HL-60 (cell line): ENCODE data around the gene PGBD1.

Source experiments
- DNase-seq, 2 experiments: peaks; one replicate each; pipeline ENCODE4 v3.0.0-alpha.2; 2010 to 2020; ENCODE audit warnings: low read depth in 1 of 2, low spot score in 1 of 2
- H3K27ac ChIP-seq: fragments of 250-450 bp; sonication (Bioruptor Pico); replicated peaks from 2 replicates; pipeline ENCODE4 v1.5.1; 2020; ENCODE audit warnings: mild to moderate bottlenecking, moderate library complexity
- H3K27me3 ChIP-seq: fragments of 250-450 bp; sonication (Bioruptor Pico); 2 replicates; pipeline ENCODE4 v1.5.1; 2021; ENCODE audit warnings: mild to moderate bottlenecking, moderate library complexity; ENCODE audit not compliant: insufficient read depth, poor library complexity, severe bottlenecking
- H3K4me3 ChIP-seq: replicated peaks from 2 replicates; pipeline ENCODE4 v1.5.1; 2011; ENCODE audit warnings: mild to moderate bottlenecking, control low read depth, low read length; ENCODE audit not compliant: insufficient read depth
- CTCF ChIP-seq: IDR thresholded peaks from one replicate; pipeline ENCODE4 v1.5.1; 2011; ENCODE audit warnings: low read length, control low read depth, inconsistent platforms; ENCODE audit not compliant: insufficient read depth
- GABPA ChIP-seq: IDR thresholded peaks from 2 replicates; pipeline ENCODE4 v1.6.1; 2012; ENCODE audit warnings: low read depth
- POLR2AphosphoS5 ChIP-seq: IDR thresholded peaks from 2 replicates; pipeline ENCODE4 v1.6.1; 2012; ENCODE audit warnings: low read depth
- REST ChIP-seq: IDR thresholded peaks from 2 replicates; pipeline ENCODE4 v1.6.1; 2012; ENCODE audit warnings: low read depth; ENCODE audit not compliant: insufficient replicate concordance
- SPI1 ChIP-seq: IDR thresholded peaks from 2 replicates; pipeline ENCODE4 v1.6.1; 2012; ENCODE audit warnings: low read depth, mild to moderate bottlenecking, borderline replicate concordance

The PGBD1 gene

GRCh38 chr6:28343898-28344677, 62.7 kb downstream of the PGBD1 start:
- H3K27ac ChIP-seq = no peak overlapping the region
- no peak for TF ChIP-seq CTCF
- no peak for TF ChIP-seq GABPA
- TF ChIP-seq REST = no peak
- TF ChIP-seq POLR2AphosphoS5 = no peak
- TF ChIP-seq SPI1 = no peak
- no peak for DNase-seq
- H3K27me3 ChIP-seq = no peaks in the 10 kb centered on the region
- H3K4me3 ChIP-seq = no peak overlapping the region

GRCh38 chr6:28345201-28345600, 63.8 kb downstream of the PGBD1 start:
- no peak for TF ChIP-seq SPI1
- no peak for TF ChIP-seq REST
- TF ChIP-seq CTCF = no peak
- no peak for TF ChIP-seq GABPA
- no peak for TF ChIP-seq POLR2AphosphoS5
- Histone ChIP-seq H3K27me3 (no peaks in the 10 kb centered on the region), H3K27ac (no peak overlapping the region), H3K4me3 (no peak overlapping the region)
- no peak for DNase-seq

GRCh38 chr6:28347119-28347518, 65.7 kb downstream of the PGBD1 start:
- H3K27ac ChIP-seq = no peak overlapping the region
- DNase-seq = no peak
- TF ChIP-seq REST (no peak), GABPA (no peak), SPI1 (no peak), POLR2AphosphoS5 (no peak), CTCF (no peak)
- no peak overlapping the region for H3K4me3 ChIP-seq
- no peaks in the 10 kb centered on the region for H3K27me3 ChIP-seq
